OCI-LY7 (cell line): Measurements from ENCODE around the gene PFAS. TPM values are rescaled to one million over a fixed set of nuclear protein-coding genes. Genes with fewer than 3 reads are reported as not detected.

Source experiments
- BruUV-seq: library from RNA; stranded (reverse); fragments of 400-500 nt; replicated peaks from 2 replicates; lab custom pipeline; 2021; lab: Mats Ljungman, UMichigan
- CTCF ChIA-PET: fragments of 300-600 bp; sonication (Branson Sonifier 250); formaldehyde crosslinking; loops from one replicate; lab custom pipeline; 2022; ENCODE audit warnings: antibody characterized with exemption; ENCODE audit not compliant: unreplicated experiment; lab: Charles Lee
- POLR2A ChIA-PET: fragments of 300-600 bp; sonication (Branson Sonifier 250); formaldehyde crosslinking; loops from one replicate; lab custom pipeline; 2022; ENCODE audit warnings: antibody characterized with exemption; lab: Charles Lee
- DNase-seq: peaks from one replicate; pipeline ENCODE4 v3.0.0-alpha.2; 2015; ENCODE audit warnings: low spot score
- H2AFZ ChIP-seq: fragments of 200-600 bp; sonication (generic), shearing (Covaris generic); 2 replicates; pipeline ENCODE4 v1.6.1; 2014; ENCODE audit warnings: mild to moderate bottlenecking, antibody characterized with exemption, low read length, moderate library complexity
- H3K27ac ChIP-seq: fragments of 200-600 bp; sonication (generic); 2 replicates; pipeline ENCODE4 v1.5.1; 2014; ENCODE audit warnings: mixed run types, low read depth, mild to moderate bottlenecking, moderate library complexity, low read length, inconsistent platforms; ENCODE audit not compliant: poor library complexity, severe bottlenecking
- H3K36me3 ChIP-seq: fragments of 200-600 bp; sonication (generic); 2 replicates; pipeline ENCODE4 v1.6.1; 2014; ENCODE audit warnings: mild to moderate bottlenecking, antibody characterized with exemption, low read length, moderate library complexity, mixed read lengths; ENCODE audit not compliant: insufficient read depth
- H3K4me1 ChIP-seq: fragments of 200-600 bp; sonication (generic); 2 replicates; pipeline ENCODE4 v1.5.1; 2014; ENCODE audit warnings: mild to moderate bottlenecking, low read length; ENCODE audit not compliant: insufficient read depth, poor library complexity, severe bottlenecking
- H3K4me2 ChIP-seq: fragments of 200-600 bp; sonication (generic); 2 replicates; pipeline ENCODE4 v1.6.1; 2014; ENCODE audit warnings: mild to moderate bottlenecking, low read length
- H3K4me3 ChIP-seq: fragments of 200-600 bp; sonication (generic); 2 replicates; pipeline ENCODE4 v1.5.1; 2014; ENCODE audit warnings: mild to moderate bottlenecking, low read depth, low read length; ENCODE audit not compliant: poor library complexity, severe bottlenecking
- H3K79me2 ChIP-seq: fragments of 200-600 bp; sonication (generic); 2 replicates; pipeline ENCODE4 v1.6.1; 2016; ENCODE audit warnings: low read depth, mild to moderate bottlenecking, low read length, moderate library complexity, mixed read lengths; ENCODE audit not compliant: insufficient read depth
- H3K9me2 ChIP-seq: fragments of 200-600 bp; sonication (generic); 2 replicates; pipeline ENCODE4 v1.6.1; 2016; ENCODE audit warnings: mild to moderate bottlenecking, low read length, mixed read lengths; ENCODE audit not compliant: insufficient read depth
- H3K9me3 ChIP-seq: fragments of 200-600 bp; sonication (generic); 2 replicates; pipeline ENCODE4 v1.6.1; 2014; ENCODE audit warnings: mild to moderate bottlenecking, mixed run types, low read length, mixed read lengths
- H4K20me1 ChIP-seq: fragments of 200-600 bp; sonication (generic); 2 replicates; pipeline ENCODE4 v1.6.1; 2014; ENCODE audit warnings: mild to moderate bottlenecking, antibody characterized with exemption, low read length, moderate library complexity, mixed read lengths; ENCODE audit not compliant: insufficient read depth
- EZH2phosphoT487 ChIP-seq: fragments of 200-600 bp; sonication (generic); IDR thresholded peaks from 2 replicates; pipeline ENCODE4 v1.6.1; 2018; ENCODE audit warnings: low read depth, borderline replicate concordance, mild to moderate bottlenecking, mixed run types, antibody characterized with exemption, low read length, moderate library complexity, mixed read lengths
- intact Hi-C: fragments of 100-400 bp; cut with micrococcal nuclease; formaldehyde crosslinking; loops from one replicate; pipeline ENCODE4 v1.10.0; 2022; ENCODE audit not compliant: unreplicated experiment
- total RNA-seq, 2 experiments: library from RNA; depleted of rRNA in 1 of 2; stranded (reverse); fragments of >200 nt in 1 of 2; shearing (Covaris generic) in 1 of 2; gene quantifications; 2 replicates each; pipeline ENCODE4 v1.2.3, GENCODE V29; 2014 to 2022
- TF ChIP-seq, protein P1 (sequence below): fragments of 200-600 bp; sonication (generic); conservative IDR thresholded peaks from 2 replicates; pipeline ENCODE4 v1.5.1; 2014; ENCODE audit warnings: mild to moderate bottlenecking, antibody characterized with exemption, low read length, moderate library complexity, mixed read lengths

The PFAS gene
- total RNA-seq, 2 experiments from 2014 or later = 114 to 180 TPM

- Histone ChIP-seq H3K9me2 (no peaks in the 10 kb centered on the region), H3K36me3 (peaks cover 96% of the 10 kb centered on the region), H4K20me1 (no peaks in the 10 kb centered on the region), H3K4me2 (no peak overlapping the region), H3K4me3 (no peak overlapping the region), H2AFZ (no peak overlapping the region), H3K27ac (no peak overlapping the region), H3K4me1 (no peaks in the 10 kb centered on the region), H3K9me3 (no peaks in the 10 kb centered on the region), H3K79me2 (no peaks in the 10 kb centered on the region)
- intact Hi-C loops = no loop called here
- TF ChIP-seq EZH2phosphoT487 = no peak
- TF ChIP-seq, protein P1, sequence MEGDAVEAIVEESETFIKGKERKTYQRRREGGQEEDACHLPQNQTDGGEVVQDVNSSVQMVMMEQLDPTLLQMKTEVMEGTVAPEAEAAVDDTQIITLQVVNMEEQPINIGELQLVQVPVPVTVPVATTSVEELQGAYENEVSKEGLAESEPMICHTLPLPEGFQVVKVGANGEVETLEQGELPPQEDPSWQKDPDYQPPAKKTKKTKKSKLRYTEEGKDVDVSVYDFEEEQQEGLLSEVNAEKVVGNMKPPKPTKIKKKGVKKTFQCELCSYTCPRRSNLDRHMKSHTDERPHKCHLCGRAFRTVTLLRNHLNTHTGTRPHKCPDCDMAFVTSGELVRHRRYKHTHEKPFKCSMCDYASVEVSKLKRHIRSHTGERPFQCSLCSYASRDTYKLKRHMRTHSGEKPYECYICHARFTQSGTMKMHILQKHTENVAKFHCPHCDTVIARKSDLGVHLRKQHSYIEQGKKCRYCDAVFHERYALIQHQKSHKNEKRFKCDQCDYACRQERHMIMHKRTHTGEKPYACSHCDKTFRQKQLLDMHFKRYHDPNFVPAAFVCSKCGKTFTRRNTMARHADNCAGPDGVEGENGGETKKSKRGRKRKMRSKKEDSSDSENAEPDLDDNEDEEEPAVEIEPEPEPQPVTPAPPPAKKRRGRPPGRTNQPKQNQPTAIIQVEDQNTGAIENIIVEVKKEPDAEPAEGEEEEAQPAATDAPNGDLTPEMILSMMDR = no peak
- POLR2A ChIA-PET = interaction anchor here (1.4 kb wide), 1 partner anchor 59 kb away, joined by 4 read pairs; the partner anchor contains the start of gene SLC25A35
- no TSS peak for BruUV-seq
- CTCF ChIA-PET = interaction anchor here (0.6 kb wide), 1 partner anchor 57 kb away, joined by 3 read pairs; no protein-coding TSS in a partner anchor
- DNase-seq = no peak
Observed at GRCh38 chr17:8235676-8236075, 13.4 kb upstream of the PFAS start.

GRCh38 chr17:8237175-8237574 is 11.9 kb upstream of the PFAS start:
- no peak overlapping the region for H3K4me3 ChIP-seq
- H4K20me1 ChIP-seq = no peaks in the 10 kb centered on the region
- ChIA-PET CTCF (no interaction called here), POLR2A (interaction anchor here (1.0 to 1.6 kb wide), 2 partner anchors 10 to 26 kb away, joined by 5 to 7 read pairs; partner anchors contain the start of gene AURKB)
- intact Hi-C loops = no loop called here
- peaks cover 94% of the 10 kb centered on the region for H3K36me3 ChIP-seq
- no peak for DNase-seq
- no peaks in the 10 kb centered on the region for H3K79me2 ChIP-seq
- no peak overlapping the region for H2AFZ ChIP-seq
- no peaks in the 10 kb centered on the region for H3K4me1 ChIP-seq
- BruUV-seq = no TSS peak
- TF ChIP-seq, protein P1 = no peak
- TF ChIP-seq EZH2phosphoT487 = no peak
- H3K27ac ChIP-seq = no peak overlapping the region
- no peaks in the 10 kb centered on the region for H3K9me2 ChIP-seq
- H3K9me3 ChIP-seq = no peaks in the 10 kb centered on the region
- no peak overlapping the region for H3K4me2 ChIP-seq

GRCh38 chr17:8237886-8238285 is 11.2 kb upstream of the PFAS start:
- intact Hi-C loops = no loop called here
- no peak overlapping the region for H3K4me2 ChIP-seq
- POLR2A ChIA-PET = interaction anchor here (1.0 to 1.6 kb wide), 2 partner anchors 9 to 27 kb away, joined by 5 to 7 read pairs; partner anchors contain the start of gene AURKB
- no peak overlapping the region for H2AFZ ChIP-seq
- H3K79me2 ChIP-seq = peaks cover 4% of the 10 kb centered on the region; the same call in 1 of the 2 replicates
- no TSS peak for BruUV-seq
- no peaks in the 10 kb centered on the region for H3K9me2 ChIP-seq
- DNase-seq = no peak
- CTCF ChIA-PET = no interaction called here
- no peaks in the 10 kb centered on the region for H3K9me3 ChIP-seq
- H3K27ac ChIP-seq = no peak overlapping the region
- no peaks in the 10 kb centered on the region for H3K4me1 ChIP-seq
- no peak overlapping the region for H3K4me3 ChIP-seq
- TF ChIP-seq, protein P1 = no peak
- no peak for TF ChIP-seq EZH2phosphoT487
- H3K36me3 ChIP-seq = peaks cover 92% of the 10 kb centered on the region
- no peaks in the 10 kb centered on the region for H4K20me1 ChIP-seq
